ENCODE data around the gene SUPT7L. TPM values are rescaled to one million over a fixed set of nuclear protein-coding genes. Genes with fewer than 3 reads are reported as not detected.

SUPT7L gene
- total and polyA plus RNA-seq, 2 of the 13 experiments (the other 11 are each of a cell fraction or from before 2014, with no cell fraction given) = 32.9 to 77.5 TPM

DNA sequence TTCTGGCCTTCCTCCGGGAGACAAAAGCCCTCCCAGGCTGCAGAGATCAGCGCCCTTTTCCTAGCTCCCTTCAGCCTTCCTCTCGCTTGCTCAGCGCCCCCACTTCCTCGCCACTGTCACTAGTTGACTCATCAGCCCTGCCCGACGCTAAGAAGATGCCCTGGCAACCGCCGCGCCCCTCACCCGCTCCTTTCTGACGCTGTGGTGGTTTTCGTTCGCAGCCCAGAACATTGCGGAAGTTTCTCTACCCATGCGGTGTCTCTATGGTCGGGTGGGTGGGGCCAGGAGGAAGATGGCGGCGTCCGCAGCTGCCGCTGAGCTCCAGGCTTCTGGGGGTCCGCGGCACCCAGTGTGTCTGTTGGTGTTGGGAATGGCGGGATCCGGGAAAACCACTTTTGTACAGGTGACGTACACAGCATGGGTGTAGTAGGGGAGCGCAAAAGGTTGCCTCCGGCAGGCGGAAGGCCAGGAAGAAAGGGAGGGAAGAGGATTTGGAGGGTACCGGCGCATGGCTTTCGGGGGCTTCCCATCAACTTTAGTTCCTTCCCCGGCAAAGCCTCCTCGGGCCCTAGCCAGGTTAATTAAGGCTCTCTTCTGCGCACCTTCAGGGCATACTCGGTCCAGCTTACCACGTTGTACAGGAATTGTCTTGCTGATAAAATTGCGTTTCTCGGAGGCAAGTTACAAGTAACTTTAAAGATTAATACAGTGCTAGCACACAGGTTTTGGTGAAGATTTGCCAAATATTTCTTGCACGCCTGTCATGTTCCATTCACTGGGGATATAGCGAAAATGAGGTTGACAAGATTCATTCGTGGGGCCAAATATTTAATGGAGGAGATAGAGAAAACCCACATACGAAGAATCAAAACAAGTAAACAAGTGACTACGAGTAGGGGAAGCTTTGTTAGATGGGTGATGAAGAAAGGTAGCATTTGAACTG, 34.4 kb downstream of the SUPT7L start, which contains the start of the genes CCDC121 and GPN1 (continued):
- TF ChIP-seq ZNF296 (CRISPR knock-in tag; conservative IDR thresholded peaks at IDR 0.05) (no peak), ZNF550 (CRISPR knock-in tag; IDR thresholded peaks at IDR 0.05; ENCODE audit: borderline replicate concordance) (peak; percentile 81; the same call in 1 of the 2 replicates), KAT8 (CRISPR knock-in tag; IDR thresholded peaks at IDR 0.05) (peak; percentile 95), ARNT2 (CRISPR knock-in tag; IDR thresholded peaks at IDR 0.05; ENCODE audit: low read depth) (peak; percentile 62), ONECUT2 (CRISPR knock-in tag; IDR thresholded peaks at IDR 0.05) (no peak), HNRNPL (IDR thresholded peaks at IDR 0.05; ENCODE audit: low read depth, low read length) (peak; percentile 84), ZNF180 (CRISPR knock-in tag; IDR thresholded peaks at IDR 0.05; ENCODE audit: borderline replicate concordance, low read depth) (no peak), RORA (CRISPR knock-in tag; IDR thresholded peaks at IDR 0.05) (no peak), ZNF747 (CRISPR knock-in tag; IDR thresholded peaks at IDR 0.05; ENCODE audit: borderline replicate concordance) (peak; percentile 95)
- TF ChIP-seq, protein P1, sequence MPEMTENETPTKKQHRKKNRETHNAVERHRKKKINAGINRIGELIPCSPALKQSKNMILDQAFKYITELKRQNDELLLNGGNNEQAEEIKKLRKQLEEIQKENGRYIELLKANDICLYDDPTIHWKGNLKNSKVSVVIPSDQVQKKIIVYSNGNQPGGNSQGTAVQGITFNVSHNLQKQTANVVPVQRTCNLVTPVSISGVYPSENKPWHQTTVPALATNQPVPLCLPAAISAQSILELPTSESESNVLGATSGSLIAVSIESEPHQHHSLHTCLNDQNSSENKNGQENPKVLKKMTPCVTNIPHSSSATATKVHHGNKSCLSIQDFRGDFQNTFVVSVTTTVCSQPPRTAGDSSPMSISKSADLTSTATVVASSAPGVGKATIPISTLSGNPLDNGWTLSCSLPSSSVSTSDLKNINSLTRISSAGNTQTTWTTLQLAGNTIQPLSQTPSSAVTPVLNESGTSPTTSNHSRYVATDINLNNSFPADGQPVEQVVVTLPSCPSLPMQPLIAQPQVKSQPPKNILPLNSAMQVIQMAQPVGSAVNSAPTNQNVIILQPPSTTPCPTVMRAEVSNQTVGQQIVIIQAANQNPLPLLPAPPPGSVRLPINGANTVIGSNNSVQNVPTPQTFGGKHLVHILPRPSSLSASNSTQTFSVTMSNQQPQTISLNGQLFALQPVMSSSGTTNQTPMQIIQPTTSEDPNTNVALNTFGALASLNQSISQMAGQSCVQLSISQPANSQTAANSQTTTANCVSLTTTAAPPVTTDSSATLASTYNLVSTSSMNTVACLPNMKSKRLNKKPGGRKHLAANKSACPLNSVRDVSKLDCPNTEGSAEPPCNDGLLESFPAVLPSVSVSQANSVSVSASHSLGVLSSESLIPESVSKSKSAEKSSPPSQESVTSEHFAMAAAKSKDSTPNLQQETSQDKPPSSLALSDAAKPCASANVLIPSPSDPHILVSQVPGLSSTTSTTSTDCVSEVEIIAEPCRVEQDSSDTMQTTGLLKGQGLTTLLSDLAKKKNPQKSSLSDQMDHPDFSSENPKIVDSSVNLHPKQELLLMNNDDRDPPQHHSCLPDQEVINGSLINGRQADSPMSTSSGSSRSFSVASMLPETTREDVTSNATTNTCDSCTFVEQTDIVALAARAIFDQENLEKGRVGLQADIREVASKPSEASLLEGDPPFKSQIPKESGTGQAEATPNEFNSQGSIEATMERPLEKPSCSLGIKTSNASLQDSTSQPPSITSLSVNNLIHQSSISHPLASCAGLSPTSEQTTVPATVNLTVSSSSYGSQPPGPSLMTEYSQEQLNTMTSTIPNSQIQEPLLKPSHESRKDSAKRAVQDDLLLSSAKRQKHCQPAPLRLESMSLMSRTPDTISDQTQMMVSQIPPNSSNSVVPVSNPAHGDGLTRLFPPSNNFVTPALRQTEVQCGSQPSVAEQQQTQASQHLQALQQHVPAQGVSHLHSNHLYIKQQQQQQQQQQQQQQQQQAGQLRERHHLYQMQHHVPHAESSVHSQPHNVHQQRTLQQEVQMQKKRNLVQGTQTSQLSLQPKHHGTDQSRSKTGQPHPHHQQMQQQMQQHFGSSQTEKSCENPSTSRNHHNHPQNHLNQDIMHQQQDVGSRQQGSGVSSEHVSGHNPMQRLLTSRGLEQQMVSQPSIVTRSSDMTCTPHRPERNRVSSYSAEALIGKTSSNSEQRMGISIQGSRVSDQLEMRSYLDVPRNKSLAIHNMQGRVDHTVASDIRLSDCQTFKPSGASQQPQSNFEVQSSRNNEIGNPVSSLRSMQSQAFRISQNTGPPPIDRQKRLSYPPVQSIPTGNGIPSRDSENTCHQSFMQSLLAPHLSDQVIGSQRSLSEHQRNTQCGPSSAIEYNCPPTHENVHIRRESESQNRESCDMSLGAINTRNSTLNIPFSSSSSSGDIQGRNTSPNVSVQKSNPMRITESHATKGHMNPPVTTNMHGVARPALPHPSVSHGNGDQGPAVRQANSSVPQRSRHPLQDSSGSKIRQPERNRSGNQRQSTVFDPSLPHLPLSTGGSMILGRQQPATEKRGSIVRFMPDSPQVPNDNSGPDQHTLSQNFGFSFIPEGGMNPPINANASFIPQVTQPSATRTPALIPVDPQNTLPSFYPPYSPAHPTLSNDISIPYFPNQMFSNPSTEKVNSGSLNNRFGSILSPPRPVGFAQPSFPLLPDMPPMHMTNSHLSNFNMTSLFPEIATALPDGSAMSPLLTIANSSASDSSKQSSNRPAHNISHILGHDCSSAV (CRISPR knock-in tag; IDR thresholded peaks at IDR 0.05; ENCODE audit: borderline replicate concordance) = no peak
- TF ChIP-seq, protein P2, sequence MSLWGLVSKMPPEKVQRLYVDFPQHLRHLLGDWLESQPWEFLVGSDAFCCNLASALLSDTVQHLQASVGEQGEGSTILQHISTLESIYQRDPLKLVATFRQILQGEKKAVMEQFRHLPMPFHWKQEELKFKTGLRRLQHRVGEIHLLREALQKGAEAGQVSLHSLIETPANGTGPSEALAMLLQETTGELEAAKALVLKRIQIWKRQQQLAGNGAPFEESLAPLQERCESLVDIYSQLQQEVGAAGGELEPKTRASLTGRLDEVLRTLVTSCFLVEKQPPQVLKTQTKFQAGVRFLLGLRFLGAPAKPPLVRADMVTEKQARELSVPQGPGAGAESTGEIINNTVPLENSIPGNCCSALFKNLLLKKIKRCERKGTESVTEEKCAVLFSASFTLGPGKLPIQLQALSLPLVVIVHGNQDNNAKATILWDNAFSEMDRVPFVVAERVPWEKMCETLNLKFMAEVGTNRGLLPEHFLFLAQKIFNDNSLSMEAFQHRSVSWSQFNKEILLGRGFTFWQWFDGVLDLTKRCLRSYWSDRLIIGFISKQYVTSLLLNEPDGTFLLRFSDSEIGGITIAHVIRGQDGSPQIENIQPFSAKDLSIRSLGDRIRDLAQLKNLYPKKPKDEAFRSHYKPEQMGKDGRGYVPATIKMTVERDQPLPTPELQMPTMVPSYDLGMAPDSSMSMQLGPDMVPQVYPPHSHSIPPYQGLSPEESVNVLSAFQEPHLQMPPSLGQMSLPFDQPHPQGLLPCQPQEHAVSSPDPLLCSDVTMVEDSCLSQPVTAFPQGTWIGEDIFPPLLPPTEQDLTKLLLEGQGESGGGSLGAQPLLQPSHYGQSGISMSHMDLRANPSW (CRISPR knock-in tag; IDR thresholded peaks at IDR 0.05; ENCODE audit: borderline replicate concordance) = peak; percentile 94
- TF ChIP-seq, protein P3, sequence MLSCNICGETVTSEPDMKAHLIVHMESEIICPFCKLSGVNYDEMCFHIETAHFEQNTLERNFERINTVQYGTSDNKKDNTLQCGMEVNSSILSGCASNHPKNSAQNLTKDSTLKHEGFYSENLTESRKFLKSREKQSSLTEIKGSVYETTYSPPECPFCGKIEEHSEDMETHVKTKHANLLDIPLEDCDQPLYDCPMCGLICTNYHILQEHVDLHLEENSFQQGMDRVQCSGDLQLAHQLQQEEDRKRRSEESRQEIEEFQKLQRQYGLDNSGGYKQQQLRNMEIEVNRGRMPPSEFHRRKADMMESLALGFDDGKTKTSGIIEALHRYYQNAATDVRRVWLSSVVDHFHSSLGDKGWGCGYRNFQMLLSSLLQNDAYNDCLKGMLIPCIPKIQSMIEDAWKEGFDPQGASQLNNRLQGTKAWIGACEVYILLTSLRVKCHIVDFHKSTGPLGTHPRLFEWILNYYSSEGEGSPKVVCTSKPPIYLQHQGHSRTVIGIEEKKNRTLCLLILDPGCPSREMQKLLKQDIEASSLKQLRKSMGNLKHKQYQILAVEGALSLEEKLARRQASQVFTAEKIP (CRISPR knock-in tag; IDR thresholded peaks at IDR 0.05; ENCODE audit: borderline replicate concordance) = no peak
